Adrenal gland (tissue), 5 donors: ENCODE data around the gene NXPH1.

ENCODE experiments used
- POLR2A ChIP-seq, 2 donors: fragments of 450-650 bp; IDR thresholded peaks; one replicate each; pipeline ENCODE4 v1.6.1; 2017; ENCODE audit warnings: antibody characterized with exemption in 2 of 2, mild to moderate bottlenecking in 2 of 2, moderate library complexity in 1 of 2
- TF ChIP-seq, protein P1 (sequence below), 6 experiments: fragments of 450-650 bp in 4 of 6; fragments of 200-600 bp in 2 of 6; sonication (generic) in 1 of 6; IDR thresholded peaks; 1 replicate in 5 of 6; 2 replicates in 1 of 6; pipeline versions ENCODE4 v1.5.1 to v1.8.0; 2016 to 2021; ENCODE audit warnings: antibody characterized with exemption in 6 of 6, mild to moderate bottlenecking in 2 of 6, moderate library complexity in 1 of 6
- donor health status: DM: no; HTN: no; CAD: no.

DNA sequence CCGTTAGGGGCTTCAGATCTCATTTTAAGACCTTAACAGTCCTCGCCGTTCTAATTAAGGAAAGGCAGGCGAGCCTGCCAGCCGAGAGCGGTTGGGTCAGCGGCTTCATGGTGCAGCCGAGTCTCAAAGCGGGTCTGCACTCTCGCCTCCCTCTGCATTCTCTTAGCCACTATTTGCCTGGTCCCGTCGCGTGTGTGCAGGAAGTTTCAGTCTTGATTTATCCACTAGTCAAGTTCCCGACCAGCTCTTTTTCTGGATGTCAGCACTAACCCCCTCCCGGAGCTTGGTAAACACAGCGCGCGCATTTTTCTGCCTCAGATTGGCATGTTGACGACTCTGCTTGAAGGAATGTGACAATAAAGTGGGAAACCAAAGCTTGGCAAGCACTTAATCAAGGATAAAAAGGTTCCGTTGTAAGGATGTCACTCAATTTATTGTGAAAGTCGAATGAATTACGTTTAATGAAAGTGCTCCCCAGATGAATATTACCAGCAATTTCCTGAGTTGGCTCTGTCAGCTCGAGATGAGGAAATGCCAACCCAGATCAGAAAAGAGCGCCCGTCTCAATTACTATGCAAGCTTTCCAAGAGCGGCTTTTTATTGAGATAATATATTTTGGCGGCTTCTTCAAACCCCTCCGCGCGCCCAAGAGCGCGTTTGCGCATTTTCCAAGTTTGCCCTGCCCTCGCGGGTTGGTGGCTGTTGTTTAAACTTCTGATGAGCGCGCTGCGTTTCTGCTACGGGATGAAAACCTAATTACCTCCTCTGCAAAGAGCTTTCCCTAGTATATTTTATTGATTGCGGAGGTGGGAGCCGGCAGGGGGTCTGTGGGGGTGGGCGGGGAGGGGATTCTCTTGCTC is 7.9 kb downstream of the NXPH1 start:
- TF ChIP-seq, protein P1, sequence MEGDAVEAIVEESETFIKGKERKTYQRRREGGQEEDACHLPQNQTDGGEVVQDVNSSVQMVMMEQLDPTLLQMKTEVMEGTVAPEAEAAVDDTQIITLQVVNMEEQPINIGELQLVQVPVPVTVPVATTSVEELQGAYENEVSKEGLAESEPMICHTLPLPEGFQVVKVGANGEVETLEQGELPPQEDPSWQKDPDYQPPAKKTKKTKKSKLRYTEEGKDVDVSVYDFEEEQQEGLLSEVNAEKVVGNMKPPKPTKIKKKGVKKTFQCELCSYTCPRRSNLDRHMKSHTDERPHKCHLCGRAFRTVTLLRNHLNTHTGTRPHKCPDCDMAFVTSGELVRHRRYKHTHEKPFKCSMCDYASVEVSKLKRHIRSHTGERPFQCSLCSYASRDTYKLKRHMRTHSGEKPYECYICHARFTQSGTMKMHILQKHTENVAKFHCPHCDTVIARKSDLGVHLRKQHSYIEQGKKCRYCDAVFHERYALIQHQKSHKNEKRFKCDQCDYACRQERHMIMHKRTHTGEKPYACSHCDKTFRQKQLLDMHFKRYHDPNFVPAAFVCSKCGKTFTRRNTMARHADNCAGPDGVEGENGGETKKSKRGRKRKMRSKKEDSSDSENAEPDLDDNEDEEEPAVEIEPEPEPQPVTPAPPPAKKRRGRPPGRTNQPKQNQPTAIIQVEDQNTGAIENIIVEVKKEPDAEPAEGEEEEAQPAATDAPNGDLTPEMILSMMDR (IDR thresholded peaks at IDR 0.05) = no peak
- no peak for TF ChIP-seq POLR2A (IDR thresholded peaks at IDR 0.05)
